ENCODE results near the gene RCN2.

- TF ChIP-seq CTCF (IDR thresholded peaks at IDR 0.05; ENCODE audit: borderline replicate concordance, extremely low read depth, low read length, poor library complexity, severe bottlenecking) (no peak), EZH2 (IDR thresholded peaks at IDR 0.05; ENCODE audit: borderline replicate concordance, low read depth, low read length, severe bottlenecking) (no peak)
These were observed 29.6 kb upstream of the RCN2 start for GRCh38 chr15:76901965-76902364.
